Vagina (tissue), 2 donors: Measurements from ENCODE around the gene ARHGAP10.

ENCODE experiments used
- POLR2A ChIP-seq, 2 donors: fragments of 450-650 bp; IDR thresholded peaks; one replicate each; pipeline ENCODE4 v1.6.1; 2017; ENCODE audit warnings: antibody characterized with exemption in 2 of 2, mild to moderate bottlenecking in 2 of 2, moderate library complexity in 2 of 2
- TF ChIP-seq, protein P1 (sequence below), 3 experiments: fragments of 450-650 bp in 2 of 3; fragments of 200-600 bp in 1 of 3; sonication (generic) in 1 of 3; IDR thresholded peaks; one replicate each; pipeline ENCODE4 v1.5.1; 2017 to 2019; ENCODE audit warnings: antibody characterized with exemption in 3 of 3, mild to moderate bottlenecking in 2 of 3, moderate library complexity in 2 of 3

DNA sequence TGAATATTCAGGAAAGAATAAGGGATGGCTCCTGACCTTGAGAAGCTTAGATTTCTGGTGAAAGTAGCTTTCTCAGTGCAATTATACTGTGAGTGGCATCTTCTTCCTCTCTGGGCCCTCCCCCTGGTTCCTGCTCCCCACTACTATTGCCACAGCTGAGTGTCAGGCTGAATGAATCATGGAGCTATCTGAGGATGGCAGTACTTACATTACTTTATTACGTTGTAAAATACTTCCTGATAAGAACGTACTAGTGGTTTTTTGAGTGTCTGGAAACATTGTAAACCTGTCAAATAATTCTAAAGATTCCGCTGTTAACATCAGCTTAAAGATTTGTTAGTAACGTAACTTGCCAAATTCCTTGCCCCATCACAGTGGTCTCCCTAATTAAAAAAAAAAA, 36.2 kb downstream of the ARHGAP10 start:
- TF ChIP-seq, protein P1, sequence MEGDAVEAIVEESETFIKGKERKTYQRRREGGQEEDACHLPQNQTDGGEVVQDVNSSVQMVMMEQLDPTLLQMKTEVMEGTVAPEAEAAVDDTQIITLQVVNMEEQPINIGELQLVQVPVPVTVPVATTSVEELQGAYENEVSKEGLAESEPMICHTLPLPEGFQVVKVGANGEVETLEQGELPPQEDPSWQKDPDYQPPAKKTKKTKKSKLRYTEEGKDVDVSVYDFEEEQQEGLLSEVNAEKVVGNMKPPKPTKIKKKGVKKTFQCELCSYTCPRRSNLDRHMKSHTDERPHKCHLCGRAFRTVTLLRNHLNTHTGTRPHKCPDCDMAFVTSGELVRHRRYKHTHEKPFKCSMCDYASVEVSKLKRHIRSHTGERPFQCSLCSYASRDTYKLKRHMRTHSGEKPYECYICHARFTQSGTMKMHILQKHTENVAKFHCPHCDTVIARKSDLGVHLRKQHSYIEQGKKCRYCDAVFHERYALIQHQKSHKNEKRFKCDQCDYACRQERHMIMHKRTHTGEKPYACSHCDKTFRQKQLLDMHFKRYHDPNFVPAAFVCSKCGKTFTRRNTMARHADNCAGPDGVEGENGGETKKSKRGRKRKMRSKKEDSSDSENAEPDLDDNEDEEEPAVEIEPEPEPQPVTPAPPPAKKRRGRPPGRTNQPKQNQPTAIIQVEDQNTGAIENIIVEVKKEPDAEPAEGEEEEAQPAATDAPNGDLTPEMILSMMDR (IDR thresholded peaks at IDR 0.05): no peak
- no peak for TF ChIP-seq POLR2A (IDR thresholded peaks at IDR 0.05)
